AG04449 (cell line): Measurements from ENCODE around the gene OR1N1.

Source experiments
- CTCF ChIA-PET: fragments of 350-600 bp; formaldehyde crosslinking; extraction: SDS; loops from one replicate; lab custom pipeline; 2021; ENCODE audit warnings: antibody characterized with exemption; lab: Yijun Ruan, JAX
- POLR2A ChIA-PET: fragments of 400-600, 350-600 bp; formaldehyde crosslinking; extraction: SDS; loops from one replicate; lab custom pipeline; 2020; ENCODE audit warnings: antibody characterized with exemption, inconsistent platforms; lab: Yijun Ruan, JAX
- DNase-seq: peaks from one replicate; pipeline ENCODE4 v3.0.0-alpha.2; 2010; ENCODE audit warnings: low read depth, low spot score
- H3K4me3 ChIP-seq: 2 replicates; pipeline ENCODE4 v1.5.1; 2011; ENCODE audit warnings: low read depth, mild to moderate bottlenecking, control low read depth, low read length
- TF ChIP-seq, protein P1 (sequence below): IDR thresholded peaks from one replicate; pipeline ENCODE4 v1.5.1; 2011; ENCODE audit warnings: mild to moderate bottlenecking, moderate library complexity, low read length, control low read depth, inconsistent platforms; ENCODE audit not compliant: insufficient read depth; ENCODE audit errors: missing control alignments

OR1N1 gene, protein sequence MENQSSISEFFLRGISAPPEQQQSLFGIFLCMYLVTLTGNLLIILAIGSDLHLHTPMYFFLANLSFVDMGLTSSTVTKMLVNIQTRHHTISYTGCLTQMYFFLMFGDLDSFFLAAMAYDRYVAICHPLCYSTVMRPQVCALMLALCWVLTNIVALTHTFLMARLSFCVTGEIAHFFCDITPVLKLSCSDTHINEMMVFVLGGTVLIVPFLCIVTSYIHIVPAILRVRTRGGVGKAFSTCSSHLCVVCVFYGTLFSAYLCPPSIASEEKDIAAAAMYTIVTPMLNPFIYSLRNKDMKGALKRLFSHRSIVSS

DNA sequence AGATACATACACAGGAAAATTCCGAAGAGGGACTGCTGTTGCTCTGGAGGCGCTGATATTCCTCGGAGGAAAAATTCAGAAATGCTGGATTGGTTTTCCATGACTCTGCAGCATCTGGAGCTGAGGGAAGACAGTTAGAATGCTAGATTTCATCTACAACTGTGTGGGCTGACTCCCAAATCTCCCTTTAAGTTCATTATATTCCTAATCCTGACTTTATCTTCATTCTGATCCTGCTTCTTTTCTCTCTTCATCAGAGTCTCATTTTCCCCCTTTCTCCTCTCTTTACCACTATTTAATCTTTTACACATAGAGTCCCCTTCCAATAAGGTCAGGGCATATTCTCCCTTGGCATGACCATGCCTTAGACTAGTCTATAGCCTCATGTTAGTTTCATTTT, at the start of gene OR1N1:
Gene OR1N1 (minus strand): TSS at position 101 of the 400 bp plus-strand sequence. CDS start 0 bp downstream, at position 101.
- H3K4me3 ChIP-seq: no peak within 1 kb of the TSS
- ChIA-PET POLR2A (no interaction called here), CTCF (no interaction called here)
- TF ChIP-seq, protein P1, sequence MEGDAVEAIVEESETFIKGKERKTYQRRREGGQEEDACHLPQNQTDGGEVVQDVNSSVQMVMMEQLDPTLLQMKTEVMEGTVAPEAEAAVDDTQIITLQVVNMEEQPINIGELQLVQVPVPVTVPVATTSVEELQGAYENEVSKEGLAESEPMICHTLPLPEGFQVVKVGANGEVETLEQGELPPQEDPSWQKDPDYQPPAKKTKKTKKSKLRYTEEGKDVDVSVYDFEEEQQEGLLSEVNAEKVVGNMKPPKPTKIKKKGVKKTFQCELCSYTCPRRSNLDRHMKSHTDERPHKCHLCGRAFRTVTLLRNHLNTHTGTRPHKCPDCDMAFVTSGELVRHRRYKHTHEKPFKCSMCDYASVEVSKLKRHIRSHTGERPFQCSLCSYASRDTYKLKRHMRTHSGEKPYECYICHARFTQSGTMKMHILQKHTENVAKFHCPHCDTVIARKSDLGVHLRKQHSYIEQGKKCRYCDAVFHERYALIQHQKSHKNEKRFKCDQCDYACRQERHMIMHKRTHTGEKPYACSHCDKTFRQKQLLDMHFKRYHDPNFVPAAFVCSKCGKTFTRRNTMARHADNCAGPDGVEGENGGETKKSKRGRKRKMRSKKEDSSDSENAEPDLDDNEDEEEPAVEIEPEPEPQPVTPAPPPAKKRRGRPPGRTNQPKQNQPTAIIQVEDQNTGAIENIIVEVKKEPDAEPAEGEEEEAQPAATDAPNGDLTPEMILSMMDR: no peak
- DNase-seq: no peak

DNA sequence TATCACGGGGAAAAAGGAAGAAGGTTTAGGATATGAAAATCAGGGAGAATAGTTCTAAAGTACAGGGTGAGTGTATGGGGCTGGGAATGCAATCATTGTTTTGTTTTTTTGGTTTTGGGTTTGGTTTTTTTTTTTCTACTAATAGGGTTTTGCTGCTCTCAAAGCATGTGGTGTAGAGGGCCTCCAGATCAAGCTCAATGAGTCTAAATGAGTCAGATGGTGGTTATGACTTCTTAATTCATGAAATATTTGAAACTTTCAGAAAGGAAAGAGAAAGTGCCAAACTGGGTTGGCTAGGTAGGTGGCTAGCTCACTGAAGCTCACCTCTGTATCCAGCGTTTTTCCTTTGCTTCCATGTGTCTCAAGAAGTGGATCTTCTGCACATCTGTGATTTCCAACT, 45.4 kb upstream of the OR1N1 start:
- TF ChIP-seq, protein P1: no peak
- no peak for DNase-seq
- ChIA-PET CTCF (interaction anchor here (0.6 kb wide), 1 partner anchor 184 kb away, joined by 3 read pairs; no protein-coding TSS in a partner anchor), POLR2A (no interaction called here)
- H3K4me3 ChIP-seq: no peak overlapping the region

- H3K4me3 ChIP-seq: no peak overlapping the region
- POLR2A ChIA-PET: no interaction called here
- no peak for DNase-seq
- TF ChIP-seq, protein P1: no peak
- CTCF ChIA-PET: interaction anchor here (1.1 kb wide), 1 partner anchor 16 kb away, joined by 3 read pairs; the partner anchor contains the start of gene OR1L8
Measured at GRCh38 chr9:122567901-122568300, 40.8 kb upstream of the OR1N1 start.

DNA sequence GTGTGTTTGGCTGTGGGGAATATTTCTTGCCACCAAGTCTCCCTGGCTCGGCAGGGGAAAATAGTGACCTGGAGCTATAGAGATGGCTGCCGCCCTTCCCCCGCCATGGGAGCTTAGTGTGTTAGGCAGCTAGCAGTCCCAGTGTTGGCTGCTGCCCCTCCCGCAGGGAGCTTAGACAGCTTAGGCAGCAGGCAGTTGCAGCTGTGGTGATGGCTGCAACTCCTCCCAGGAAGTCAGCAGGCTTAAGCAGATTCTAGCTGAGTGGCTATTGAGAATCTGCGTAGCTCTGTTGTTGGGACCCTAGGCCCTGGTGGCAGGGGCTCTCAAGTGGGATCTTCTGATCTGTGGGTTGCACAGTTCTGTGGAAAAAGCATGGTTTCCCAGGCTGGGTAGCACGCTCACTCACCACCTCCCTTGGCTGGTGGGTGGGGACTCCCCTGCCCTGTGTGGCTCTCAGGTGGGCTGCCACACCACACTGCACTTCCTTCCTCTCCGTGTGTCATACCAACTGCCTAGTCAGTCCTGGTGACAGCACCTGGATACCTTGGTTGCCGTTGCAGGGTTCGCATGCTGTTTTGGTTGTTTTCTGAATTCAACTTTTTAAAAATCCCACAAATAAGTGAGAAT, 35.2 kb upstream of the OR1N1 start:
- no peak overlapping the region for H3K4me3 ChIP-seq
- TF ChIP-seq, protein P1: no peak
- CTCF ChIA-PET: no interaction called here
- POLR2A ChIA-PET: no interaction called here
- DNase-seq: no peak

DNA sequence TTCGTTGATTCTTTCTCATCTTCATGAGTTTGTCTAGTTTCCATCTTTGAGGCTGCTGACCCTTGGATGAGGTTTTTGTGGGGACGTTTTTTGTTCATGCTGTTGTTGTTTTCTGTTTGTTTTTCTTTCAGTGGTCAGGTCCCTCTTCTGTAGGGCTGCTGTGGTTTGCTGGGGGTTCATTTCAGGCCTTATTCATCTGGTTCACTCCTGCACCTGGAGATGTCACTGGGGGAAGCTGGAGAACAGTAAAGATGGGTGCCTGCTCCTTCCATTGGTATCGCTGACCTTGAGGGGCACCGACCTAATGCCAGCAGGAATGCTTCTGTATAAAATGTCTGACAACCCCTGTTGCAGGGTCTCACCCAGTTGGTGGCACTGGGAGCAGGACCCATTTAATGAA, 34.4 kb upstream of the OR1N1 start:
- ChIA-PET CTCF (no interaction called here), POLR2A (no interaction called here)
- H3K4me3 ChIP-seq: no peak overlapping the region
- no peak for DNase-seq
- TF ChIP-seq, protein P1: no peak

GRCh38 chr9:122552812-122553211, 25.7 kb upstream of the OR1N1 start, which contains the start of gene OR1N2:
Gene OR1N2, plus strand, starts transcription at chr9:122553112. Its CDS starts 100 bp downstream, at chr9:122553212.
- ChIA-PET POLR2A (no interaction called here), CTCF (no interaction called here)
- TF ChIP-seq, protein P1: no peak
- no peak for DNase-seq
- no peak within 1 kb of the TSS for H3K4me3 ChIP-seq
